Measurements from ENCODE around the gene TIMM29. TPM values are rescaled to one million over a fixed set of nuclear protein-coding genes. Genes with fewer than 3 reads are reported as not detected.

TIMM29 gene
- total and polyA plus RNA-seq, 2 of the 13 experiments (the other 11 are each of a cell fraction or from before 2014, with no cell fraction given) = 7.1 to 33.8 TPM

DNA sequence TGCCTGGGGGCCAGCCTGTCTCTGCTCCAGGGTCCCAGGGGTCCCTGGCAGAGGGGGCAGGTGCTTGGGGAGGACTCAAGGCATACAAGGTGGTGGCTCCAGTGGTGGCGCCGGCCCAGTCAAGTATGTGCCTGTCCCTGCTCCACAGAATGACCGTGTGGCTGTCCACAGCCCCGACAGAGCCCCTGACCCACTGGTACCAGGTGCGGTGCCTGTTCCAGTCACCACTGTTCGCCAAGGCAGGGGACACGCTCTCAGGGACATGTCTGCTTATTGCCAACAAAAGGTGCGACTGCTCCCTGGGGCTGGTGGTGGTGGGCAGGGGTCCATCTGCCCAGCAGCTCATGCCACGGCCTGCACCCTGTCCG, 8.3 kb upstream of the TIMM29 start:
- no peaks in the 10 kb centered on the region for H3K27me3 ChIP-seq (ENCODE audit: control insufficient read depth in 1 of 2, insufficient read depth in 2 of 2, low read length in 2 of 2)
- TF ChIP-seq PITX1 (CRISPR knock-in tag; IDR thresholded peaks at IDR 0.05) (no peak), RXRA (CRISPR knock-in tag; IDR thresholded peaks at IDR 0.05) (no peak), KDM4B (CRISPR knock-in tag; IDR thresholded peaks at IDR 0.05) (no peak), PHF21A (CRISPR knock-in tag; IDR thresholded peaks at IDR 0.05) (no peak), ATF1 (CRISPR knock-in tag; IDR thresholded peaks at IDR 0.05) (no peak), MTA1 (CRISPR knock-in tag; IDR thresholded peaks at IDR 0.05; ENCODE audit: borderline replicate concordance) (no peak), ZSCAN22 (CRISPR knock-in tag; IDR thresholded peaks at IDR 0.05) (no peak), U2AF1 (optimal IDR thresholded peaks at IDR 0.05; ENCODE audit: low read depth, low read length) (no peak), ZKSCAN8 (CRISPR knock-in tag; IDR thresholded peaks at IDR 0.05; ENCODE audit: borderline replicate concordance) (no peak), HOXA7 (CRISPR knock-in tag; IDR thresholded peaks at IDR 0.05) (no peak), ZNF850 (CRISPR knock-in tag; conservative IDR thresholded peaks at IDR 0.05) (no peak), YEATS4 (CRISPR knock-in tag; IDR thresholded peaks at IDR 0.05; ENCODE audit: borderline replicate concordance) (no peak), ELF1 (CRISPR knock-in tag; IDR thresholded peaks at IDR 0.05) (no peak)
- TF ChIP-seq, protein P1, sequence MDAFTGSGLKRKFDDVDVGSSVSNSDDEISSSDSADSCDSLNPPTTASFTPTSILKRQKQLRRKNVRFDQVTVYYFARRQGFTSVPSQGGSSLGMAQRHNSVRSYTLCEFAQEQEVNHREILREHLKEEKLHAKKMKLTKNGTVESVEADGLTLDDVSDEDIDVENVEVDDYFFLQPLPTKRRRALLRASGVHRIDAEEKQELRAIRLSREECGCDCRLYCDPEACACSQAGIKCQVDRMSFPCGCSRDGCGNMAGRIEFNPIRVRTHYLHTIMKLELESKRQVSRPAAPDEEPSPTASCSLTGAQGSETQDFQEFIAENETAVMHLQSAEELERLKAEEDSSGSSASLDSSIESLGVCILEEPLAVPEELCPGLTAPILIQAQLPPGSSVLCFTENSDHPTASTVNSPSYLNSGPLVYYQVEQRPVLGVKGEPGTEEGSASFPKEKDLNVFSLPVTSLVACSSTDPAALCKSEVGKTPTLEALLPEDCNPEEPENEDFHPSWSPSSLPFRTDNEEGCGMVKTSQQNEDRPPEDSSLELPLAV (CRISPR knock-in tag; conservative IDR thresholded peaks at IDR 0.05; ENCODE audit: low read depth) = no peak
- TF ChIP-seq, protein P2, sequence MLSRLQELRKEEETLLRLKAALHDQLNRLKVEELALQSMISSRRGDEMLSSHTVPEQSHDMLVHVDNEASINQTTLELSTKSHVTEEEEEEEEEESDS (CRISPR knock-in tag; IDR thresholded peaks at IDR 0.05; ENCODE audit: borderline replicate concordance) = no peak
- POLR2A ChIA-PET = no interaction called here
- H4K20me1 ChIP-seq (ENCODE audit: insufficient read depth, low read length) = no peaks in the 10 kb centered on the region
- DNase-seq (ENCODE audit: low spot score) (no peak), FAIRE-seq (no peak), ATAC-seq (no peak)
- in situ Hi-C loops (cut with HindIII; ENCODE audit: extremely low pct_ligation_motif_present, low pct_unique_long_range_greater_than_20kb) (no loop called here), intact Hi-C loops (cut with micrococcal nuclease; ENCODE audit: unreplicated experiment) (loop anchor here (10.0 kb wide), 1 partner anchor 45 kb away; the partner anchor contains the start of gene CARM1)
- no peak overlapping the region for H3K4me2 ChIP-seq (ENCODE audit: low read depth, low read length)
- H2AFZ ChIP-seq (ENCODE audit: low read length) = no peak overlapping the region
- no TSS peak for BruUV-seq (replicated peaks)
- no peak overlapping the region for H3K27ac ChIP-seq (ENCODE audit: extremely low read length, insufficient read depth, low read length)
- CTCF ChIA-PET (ENCODE audit: low intra/inter-chr PET ratio, low total read pairs) = no interaction called here
- H3K79me2 ChIP-seq (ENCODE audit: insufficient read depth, low read length) = no peaks in the 10 kb centered on the region
- H3K4me1 ChIP-seq (ENCODE audit: insufficient read depth, low read length) = no peaks in the 10 kb centered on the region
- H3K4me3 ChIP-seq (replicated peaks in 1 of 3; ENCODE audit: insufficient read depth in 1 of 3, low read depth in 2 of 3, low read length in 3 of 3) = no peak overlapping the region
- no CpG with 5 or more reads among the region's 10 CpGs for WGBS (ENCODE audit: low lambda C conversion rate)
- no peaks in the 10 kb centered on the region for H3K9me3 ChIP-seq (ENCODE audit: low read length)
- peaks cover 35 to 55% of the 10 kb centered on the region in 2 experiments; a peak in 4 of 5 replicates for H3K36me3 ChIP-seq (replicated peaks in 1 of 2; ENCODE audit: control insufficient read depth in 1 of 2, insufficient read depth in 2 of 2, low read length in 2 of 2)
- no peak overlapping the region for H3K9ac ChIP-seq (ENCODE audit: insufficient read depth, low read depth, low read length)

Measured in HepG2 (cell line).